T-cell (primary cell): ENCODE data around the gene SSPN. TPM values are rescaled to one million over a fixed set of nuclear protein-coding genes. Genes with fewer than 3 reads are reported as not detected.
A peak's percentile ranks its signal among the peaks of the same experiment; 100 is the strongest.

Experiments
- ATAC-seq, 4 experiments: fragments of 200-7000 bp in 3 of 4; fragments of 150-1000 bp in 1 of 4; cut with Tn5 transposase; replicated peaks in 1 of 4; 1 replicate in 3 of 4; 2 replicates in 1 of 4; pipeline ENCODE4 v1.10.0; 2021; ENCODE audit warnings: moderate library complexity in 3 of 4, mild to moderate bottlenecking in 2 of 4, moderate number of reproducible peaks in 1 of 4
- CTCF ChIA-PET, 2 donors: fragments of 300-600 bp; sonication (Branson Sonifier 250); formaldehyde crosslinking; loops; one replicate each; lab custom pipeline; 2022; ENCODE audit warnings: antibody characterized with exemption in 2 of 2; lab: Charles Lee
- POLR2A ChIA-PET, 2 donors: fragments of 300-600 bp; sonication (Branson Sonifier 250); formaldehyde crosslinking; loops; one replicate each; lab custom pipeline; 2022; ENCODE audit warnings: antibody characterized with exemption in 2 of 2; lab: Charles Lee
- DNase-seq, 35 experiments: peaks; one replicate each; pipeline versions ENCODE4 v3.0.0 to v3.0.0-alpha.2; 2013 to 2023
- H3K27ac ChIP-seq: one replicate; pipeline ENCODE4 v1.5.1; 2013; ENCODE audit warnings: low read length
- H3K27me3 ChIP-seq, 2 experiments: replicated peaks in 1 of 2; 1 replicate in 1 of 2; 2 replicates in 1 of 2; pipeline versions ENCODE4 v1.6.1 to v1.7.0; 2013; ENCODE audit warnings: low read length in 1 of 2, mixed read lengths in 1 of 2; ENCODE audit not compliant: control insufficient read depth in 2 of 2, insufficient read depth in 2 of 2; ENCODE audit errors: extremely low read depth in 1 of 2
- H3K36me3 ChIP-seq, 2 donors: 1 replicate in 1 of 2; 2 replicates in 1 of 2; pipeline versions ENCODE4 v1.6.1 to v1.7.0; 2013; ENCODE audit warnings: low read length in 1 of 2; ENCODE audit not compliant: control insufficient read depth in 2 of 2, insufficient read depth in 1 of 2; ENCODE audit errors: extremely low read depth in 1 of 2
- H3K4me1 ChIP-seq, 2 experiments: 1 replicate in 1 of 2; 2 replicates in 1 of 2; pipeline versions ENCODE4 v1.6.1 to v1.7.0; 2013; ENCODE audit warnings: low read length in 2 of 2, mixed read lengths in 1 of 2; ENCODE audit not compliant: insufficient read depth in 2 of 2, control insufficient read depth in 1 of 2; ENCODE audit errors: extremely low read depth in 1 of 2
- H3K4me3 ChIP-seq, 2 donors: 1 replicate in 1 of 2; 2 replicates in 1 of 2; pipeline versions ENCODE4 v1.5.1 to v1.7.0; 2013; ENCODE audit warnings: mild to moderate bottlenecking in 2 of 2, low read length in 1 of 2, moderate library complexity in 1 of 2; ENCODE audit not compliant: control insufficient read depth in 1 of 2; ENCODE audit errors: extremely low read depth in 1 of 2
- H3K9me3 ChIP-seq: 2 replicates; pipeline ENCODE4 v1.7.0; 2013
- H3K27ac Mint-ChIP-seq, 2 donors: one replicate each; pipeline ENCODE4 v1.8.0; 2020 to 2021; ENCODE audit warnings: mild to moderate bottlenecking in 2 of 2, mixed read lengths in 2 of 2
- H3K27me3 Mint-ChIP-seq, 2 donors: one replicate each; pipeline ENCODE4 v1.8.0; 2021 to 2022; ENCODE audit warnings: mixed read lengths in 2 of 2
- H3K36me3 Mint-ChIP-seq: one replicate; pipeline ENCODE4 v1.8.0; 2021; ENCODE audit warnings: mixed read lengths
- H3K4me1 Mint-ChIP-seq, 3 donors: one replicate each; pipeline ENCODE4 v1.8.0; 2020 to 2022; ENCODE audit warnings: mixed read lengths in 3 of 3, mild to moderate bottlenecking in 1 of 3
- H3K4me3 Mint-ChIP-seq, 3 donors: one replicate each; pipeline ENCODE4 v1.8.0; 2020 to 2022; ENCODE audit warnings: mild to moderate bottlenecking in 3 of 3, mixed read lengths in 3 of 3, moderate library complexity in 3 of 3
- H3K9me3 Mint-ChIP-seq, 3 donors: one replicate each; pipeline ENCODE4 v1.8.0; 2020 to 2022; ENCODE audit warnings: mixed read lengths in 3 of 3
- WGBS: methylation state at CpG from one replicate; pipeline ENCODE4 v1.1.5; 2013; ENCODE audit warnings: missing lambda C conversion rate; ENCODE audit not compliant: insufficient coverage; 5-methylcytosine and 5-hydroxymethylcytosine counted together
- total RNA-seq, 35 experiments: library from RNA in 6 of 35; stranded (reverse) in 6 of 35; fragments of 120-200 nt in 1 of 35; gene quantifications; one replicate each; pipeline versions ENCODE4 v1.2.1 to v1.2.4 and lab custom pipeline; 2013 to 2026

SSPN gene
- total RNA-seq, 5 donors from 2014 or later (not counting 1 experiment from before 2014, with no cell fraction given) = 0.06 to 0.33 (median 0.15) TPM

DNA sequence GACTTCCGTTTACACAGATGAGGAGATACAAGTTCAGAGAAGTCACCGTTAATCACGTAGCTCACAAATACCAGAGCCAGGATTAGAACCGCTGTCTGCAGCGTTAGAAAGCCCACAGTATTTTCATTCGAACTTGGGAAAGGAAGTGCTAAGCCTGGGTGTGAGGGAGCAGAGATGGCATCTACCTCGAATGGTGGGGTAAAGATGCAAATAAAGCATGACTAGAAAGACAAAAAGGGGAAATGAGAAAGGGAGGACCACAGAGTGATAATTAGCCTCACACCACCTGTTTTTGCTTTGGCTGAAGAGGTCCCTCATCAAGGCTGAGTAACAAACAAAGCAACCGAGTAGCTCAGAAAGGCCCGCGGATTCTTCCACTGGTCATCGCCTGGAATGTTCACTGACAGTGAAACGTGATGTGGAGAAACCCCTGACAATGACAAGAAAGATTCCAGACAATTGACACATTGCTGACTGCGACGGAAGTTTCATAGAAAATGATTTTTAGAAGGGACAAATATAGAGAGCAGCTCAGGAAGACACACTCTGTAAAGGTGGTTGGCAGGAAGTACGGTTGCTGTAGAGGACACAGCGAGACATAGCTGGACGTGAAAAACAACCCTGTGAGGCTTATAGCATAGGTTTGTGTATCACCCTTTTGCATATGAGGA is 39.0 kb upstream of the SSPN start:
- no peaks in the 10 kb centered on the region for H3K9me3 Mint-ChIP-seq
- Histone ChIP-seq H3K27me3 (peaks cover 0 to 8% of the 10 kb centered on the region in 2 experiments), H3K27ac (no peak overlapping the region), H3K4me1 (no peaks in the 10 kb centered on the region), H3K4me3 (no peak overlapping the region), H3K9me3 (no peaks in the 10 kb centered on the region), H3K36me3 (no peaks in the 10 kb centered on the region)
- DNase-seq = no peak
- 80% methylated on average over 14 of the region's 17 CpGs for WGBS
- no peak overlapping the region for H3K27ac Mint-ChIP-seq
- H3K4me1 Mint-ChIP-seq = peaks cover 0 to 1% (median 0%) of the 10 kb centered on the region in 3 donors
- H3K4me3 Mint-ChIP-seq = no peak overlapping the region
- ATAC-seq = peak in 1 of 4 experiments; percentile 16
- ChIA-PET CTCF (no interaction called here), POLR2A (interaction anchor here in 1 of 2 donors (0.6 kb wide), 1 partner anchor 752 kb away, joined by 3 read pairs; no protein-coding TSS in a partner anchor)
- no peaks in the 10 kb centered on the region for H3K36me3 Mint-ChIP-seq
- H3K27me3 Mint-ChIP-seq = peaks cover 11 to 16% of the 10 kb centered on the region in 2 donors

DNA sequence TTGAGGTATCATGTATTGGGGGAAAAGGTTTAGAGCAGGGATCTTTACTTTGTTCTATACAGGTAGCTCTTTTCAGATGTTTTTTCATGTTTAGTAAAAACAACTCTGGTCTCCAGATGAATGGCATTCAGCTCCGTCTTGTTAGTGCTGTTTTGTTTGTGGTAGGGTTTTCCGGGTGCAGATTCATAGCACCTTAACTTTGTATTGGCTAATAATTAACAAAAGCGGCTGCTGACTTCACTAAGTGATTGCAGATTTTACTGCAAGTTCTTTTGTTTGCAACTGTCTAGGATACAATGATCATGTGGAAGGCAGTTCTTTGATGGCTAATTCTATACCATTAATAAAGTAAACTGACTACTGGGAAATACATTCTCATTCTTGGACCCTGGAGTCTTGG is 38.4 kb upstream of the SSPN start:
- ChIA-PET POLR2A (interaction anchor here in 1 of 2 donors (0.6 kb wide), 1 partner anchor 752 kb away, joined by 3 read pairs; no protein-coding TSS in a partner anchor), CTCF (no interaction called here)
- no peak overlapping the region for H3K27ac Mint-ChIP-seq
- Histone ChIP-seq H3K4me3 (no peak overlapping the region), H3K27me3 (peaks cover 0 to 11% of the 10 kb centered on the region in 2 experiments), H3K27ac (no peak overlapping the region), H3K36me3 (no peaks in the 10 kb centered on the region), H3K9me3 (no peaks in the 10 kb centered on the region), H3K4me1 (no peaks in the 10 kb centered on the region)
- H3K4me1 Mint-ChIP-seq = peaks cover 0 to 1% (median 0%) of the 10 kb centered on the region in 3 donors
- no peaks in the 10 kb centered on the region for H3K36me3 Mint-ChIP-seq
- no peak for DNase-seq
- no peaks in the 10 kb centered on the region for H3K9me3 Mint-ChIP-seq
- no CpG with 5 or more reads among the region's 3 CpGs for WGBS
- H3K27me3 Mint-ChIP-seq = peaks cover 11 to 17% of the 10 kb centered on the region in 2 donors
- no peak for ATAC-seq
- H3K4me3 Mint-ChIP-seq = no peak overlapping the region

DNA sequence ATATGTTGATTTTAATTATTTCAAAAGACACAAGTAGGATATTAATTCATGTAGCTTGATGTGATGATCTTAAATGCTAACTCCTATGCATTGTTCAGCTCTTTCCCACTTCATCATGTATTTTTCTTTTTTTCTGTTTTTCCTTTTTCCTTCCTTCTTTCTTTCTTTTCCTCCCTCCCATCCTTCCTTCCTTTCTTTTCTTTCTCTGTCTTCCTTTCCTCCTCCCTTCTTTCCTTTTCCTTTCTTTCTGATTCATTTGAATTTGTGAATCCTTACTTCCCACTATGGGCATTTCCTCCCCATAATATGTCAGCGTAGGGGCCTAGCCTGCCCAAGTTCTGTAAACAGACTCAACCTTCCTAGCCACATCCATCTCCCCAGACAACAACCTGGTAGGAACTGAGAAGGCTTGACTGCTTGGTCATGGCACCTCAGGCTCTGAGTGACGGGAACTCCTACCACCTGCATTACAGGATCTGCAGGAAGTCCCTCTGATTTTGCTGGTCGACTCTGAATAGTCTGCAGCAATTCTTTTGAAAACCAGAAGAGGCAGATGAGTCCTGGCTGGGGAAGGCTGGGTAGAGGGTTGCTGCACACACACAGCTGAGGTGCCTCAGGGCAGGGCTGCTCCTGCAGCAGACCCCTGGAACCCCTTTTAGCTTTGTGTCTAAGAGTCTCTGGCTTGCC is 37.2 kb upstream of the SSPN start:
- WGBS = 43% methylated on average over 3 of the region's 3 CpGs

DNA sequence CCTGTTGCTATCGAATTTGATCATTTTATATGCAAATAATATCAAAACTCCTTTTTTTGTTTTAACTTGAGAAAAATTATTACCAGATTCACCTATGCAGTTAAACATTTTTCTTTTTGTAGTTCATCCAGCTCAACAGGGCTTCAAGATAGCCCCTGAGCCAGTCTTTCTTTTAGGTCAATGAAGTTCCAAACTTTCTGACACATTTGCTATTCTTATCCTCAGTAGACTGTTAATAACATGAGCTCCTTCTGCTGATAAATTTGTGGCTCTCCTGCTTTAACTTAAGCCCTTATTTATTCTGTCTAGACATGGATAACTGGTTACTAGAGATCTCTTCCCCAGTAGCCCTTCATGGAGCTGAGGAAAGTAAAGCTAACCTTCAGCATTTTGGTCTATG is 33.2 kb upstream of the SSPN start:
- Histone ChIP-seq H3K9me3 (no peaks in the 10 kb centered on the region), H3K27me3 (peaks cover 0 to 11% of the 10 kb centered on the region in 2 experiments), H3K4me3 (no peak overlapping the region), H3K36me3 (no peaks in the 10 kb centered on the region), H3K27ac (no peak overlapping the region), H3K4me1 (no peaks in the 10 kb centered on the region)
- CTCF ChIA-PET = no interaction called here
- WGBS = no CpG with 5 or more reads among the region's 1 CpG
- Mint-ChIP-seq H3K36me3 (no peaks in the 10 kb centered on the region), H3K4me1 (no peaks in the 10 kb centered on the region), H3K27ac (no peak overlapping the region), H3K9me3 (no peaks in the 10 kb centered on the region), H3K27me3 (peaks cover 19 to 20% of the 10 kb centered on the region in 2 donors), H3K4me3 (no peak overlapping the region)
- no peak for DNase-seq
- POLR2A ChIA-PET = no interaction called here
- no peak for ATAC-seq

More for the DNA sequence above, 37.2 kb upstream of the SSPN start:
- no peak overlapping the region for H3K27ac Mint-ChIP-seq
- H3K36me3 ChIP-seq = no peaks in the 10 kb centered on the region
- CTCF ChIA-PET = interaction anchor here in 1 of 2 donors (0.9 kb wide), 1 partner anchor 13 kb away, joined by 3 read pairs; no protein-coding TSS in a partner anchor
- POLR2A ChIA-PET = interaction anchor here in 1 of 2 donors (0.7 kb wide), 1 partner anchor 12 kb away, joined by 3 read pairs; no protein-coding TSS in a partner anchor
- H3K27me3 ChIP-seq = peaks cover 0 to 11% of the 10 kb centered on the region in 2 experiments
- no peak for ATAC-seq
- peaks cover 10 to 12% of the 10 kb centered on the region in 2 donors for H3K27me3 Mint-ChIP-seq
- no peaks in the 10 kb centered on the region for H3K36me3 Mint-ChIP-seq
- H3K4me1 Mint-ChIP-seq = peaks cover 0 to 1% (median 0%) of the 10 kb centered on the region in 3 donors
- H3K4me1 ChIP-seq = no peaks in the 10 kb centered on the region
- no peak overlapping the region for H3K4me3 ChIP-seq
- no peaks in the 10 kb centered on the region for H3K9me3 ChIP-seq
- H3K4me3 Mint-ChIP-seq = no peak overlapping the region
- no peak overlapping the region for H3K27ac ChIP-seq
- no peak for DNase-seq
- H3K9me3 Mint-ChIP-seq = no peaks in the 10 kb centered on the region

DNA sequence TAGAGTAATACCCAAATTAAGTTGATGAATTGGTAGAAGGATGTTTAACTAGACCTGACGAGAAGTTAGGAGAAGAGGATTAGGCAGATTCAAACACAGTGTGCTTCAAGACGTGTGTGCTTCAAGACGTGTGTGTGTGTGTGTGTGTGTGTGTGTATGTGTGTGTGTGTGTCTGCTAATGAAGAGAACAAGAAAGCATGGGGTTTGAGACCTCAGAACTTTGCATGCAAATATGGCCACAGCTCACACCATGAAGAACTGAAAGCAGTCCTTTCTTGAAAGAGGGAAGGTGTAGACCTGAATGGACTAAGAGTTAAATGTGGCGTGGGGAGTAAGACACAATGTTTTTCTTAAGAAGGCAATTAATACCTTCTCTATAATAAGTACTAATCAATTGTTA is 32.5 kb upstream of the SSPN start:
- H3K9me3 Mint-ChIP-seq = no peaks in the 10 kb centered on the region
- ATAC-seq (no peak), DNase-seq (no peak)
- no peaks in the 10 kb centered on the region for H3K4me1 Mint-ChIP-seq
- H3K36me3 Mint-ChIP-seq = no peaks in the 10 kb centered on the region
- H3K36me3 ChIP-seq = no peaks in the 10 kb centered on the region
- no peak overlapping the region for H3K4me3 ChIP-seq
- peaks cover 0 to 13% of the 10 kb centered on the region in 2 experiments for H3K27me3 ChIP-seq
- whole genome bisulfite sequencing = 69% methylated on average over 3 of the region's 4 CpGs
- POLR2A ChIA-PET = no interaction called here
- H3K27me3 Mint-ChIP-seq = peaks cover 23 to 26% of the 10 kb centered on the region in 2 donors
- CTCF ChIA-PET = no interaction called here
- no peaks in the 10 kb centered on the region for H3K4me1 ChIP-seq
- no peak overlapping the region for H3K27ac Mint-ChIP-seq
- H3K9me3 ChIP-seq = no peaks in the 10 kb centered on the region
- no peak overlapping the region for H3K4me3 Mint-ChIP-seq
- no peak overlapping the region for H3K27ac ChIP-seq

DNA sequence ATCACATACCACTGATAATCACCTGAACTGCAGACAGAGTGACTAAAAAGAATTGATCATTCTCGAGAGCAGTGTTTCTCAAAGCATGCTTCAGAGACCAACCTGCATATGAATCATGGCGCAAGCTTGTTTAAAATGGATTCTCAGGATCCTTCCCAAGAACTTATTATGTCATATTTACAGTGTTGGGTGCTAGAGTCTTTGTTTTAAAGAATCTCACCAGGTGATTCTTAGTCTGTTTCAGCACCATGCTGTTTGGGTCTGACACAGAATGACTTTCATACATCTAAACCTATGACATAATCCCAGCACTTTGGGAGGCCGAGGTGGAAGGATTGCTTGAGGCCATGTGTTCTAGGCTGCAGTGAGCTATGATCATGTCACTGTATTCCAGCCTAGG is 31.3 kb upstream of the SSPN start:
- no peaks in the 10 kb centered on the region for H3K4me1 Mint-ChIP-seq
- DNase-seq = no peak
- H3K4me1 ChIP-seq = no peaks in the 10 kb centered on the region
- H3K9me3 ChIP-seq = no peaks in the 10 kb centered on the region
- POLR2A ChIA-PET = no interaction called here
- CTCF ChIA-PET = no interaction called here
- no peaks in the 10 kb centered on the region for H3K36me3 Mint-ChIP-seq
- H3K27ac ChIP-seq = no peak overlapping the region
- H3K4me3 Mint-ChIP-seq = no peak overlapping the region
- peaks cover 0 to 8% of the 10 kb centered on the region in 2 experiments for H3K27me3 ChIP-seq
- H3K27me3 Mint-ChIP-seq = peaks cover 26 to 32% of the 10 kb centered on the region in 2 donors
- no peaks in the 10 kb centered on the region for H3K9me3 Mint-ChIP-seq
- no peak for ATAC-seq
- 67% methylated on average over 1 of the region's 3 CpGs for WGBS
- no peak overlapping the region for H3K4me3 ChIP-seq
- no peaks in the 10 kb centered on the region for H3K36me3 ChIP-seq
- H3K27ac Mint-ChIP-seq = no peak overlapping the region
